BJ (cell line): ENCODE results near the gene RABAC1. TPM values are rescaled to one million over a fixed set of nuclear protein-coding genes. Genes with fewer than 3 reads are reported as not detected.

Source experiments
- CTCF ChIA-PET: fragments of 350-600 bp; formaldehyde crosslinking; extraction: SDS; loops from one replicate; lab custom pipeline; 2021; ENCODE audit warnings: antibody characterized with exemption, inconsistent platforms; lab: Yijun Ruan, JAX
- POLR2A ChIA-PET: fragments of 300-600 bp; sonication (Branson Sonifier 250); formaldehyde crosslinking; extraction: SDS; loops from one replicate; lab custom pipeline; 2021; ENCODE audit warnings: antibody characterized with exemption; lab: Charles Lee
- DNase-seq: peaks from one replicate; pipeline ENCODE4 v3.0.0-alpha.2; 2011; ENCODE audit warnings: low read depth
- H3K27me3 ChIP-seq: 2 replicates; pipeline ENCODE4 v1.6.0; 2011; ENCODE audit warnings: low read length; ENCODE audit not compliant: control insufficient read depth, insufficient read depth
- H3K36me3 ChIP-seq: 2 replicates; pipeline ENCODE4 v1.5.1; 2011; ENCODE audit warnings: low read length; ENCODE audit not compliant: control insufficient read depth, insufficient read depth
- H3K4me3 ChIP-seq: 2 replicates; pipeline ENCODE4 v1.5.1; 2011; ENCODE audit warnings: low read depth, mild to moderate bottlenecking, control low read depth, low read length
- CTCF ChIP-seq: IDR thresholded peaks from 2 replicates; pipeline ENCODE4 v1.5.1; 2011; ENCODE audit warnings: low read depth, mild to moderate bottlenecking, control low read depth, inconsistent platforms, low read length, moderate library complexity; ENCODE audit not compliant: insufficient read depth
- polyA plus RNA-seq: library from polyadenylated mRNA; depleted of rRNA; stranded (reverse); fragments of >200 nt; gene quantifications from 2 replicates; pipeline ENCODE4 v1.2.3, GENCODE V29; 2011

RABAC1 gene
- polyA plus RNA-seq, 1 experiment = 361 TPM

- Histone ChIP-seq H3K4me3 (no peak overlapping the region), H3K27me3 (peaks cover 26% of the 10 kb centered on the region), H3K36me3 (peaks cover 3% of the 10 kb centered on the region)
- TF ChIP-seq CTCF = no peak
- CTCF ChIA-PET = no interaction called here
- DNase-seq = no peak
- POLR2A ChIA-PET = no interaction called here
Observed at GRCh38 chr19:41910240-41910991, 48.7 kb downstream of the RABAC1 start.

GRCh38 chr19:41909706-41910105, 49.4 kb downstream of the RABAC1 start:
- POLR2A ChIA-PET = no interaction called here
- CTCF ChIA-PET = no interaction called here

GRCh38 chr19:41908724-41909464, 50.2 kb downstream of the RABAC1 start:
- no peak for TF ChIP-seq CTCF
- DNase-seq = no peak
- Histone ChIP-seq H3K36me3 (peaks cover 17% of the 10 kb centered on the region), H3K4me3 (no peak overlapping the region), H3K27me3 (peaks cover 19% of the 10 kb centered on the region)
- ChIA-PET POLR2A (no interaction called here), CTCF (interaction anchor here (1.0 to 1.4 kb wide), 2 partner anchors 22 to 25 kb away, joined by 3 to 4 read pairs; no protein-coding TSS in a partner anchor)

More at GRCh38 chr19:41909706-41910105, 49.4 kb downstream of the RABAC1 start:
- peaks cover 23% of the 10 kb centered on the region for H3K27me3 ChIP-seq
- DNase-seq = no peak
- peaks cover 9% of the 10 kb centered on the region for H3K36me3 ChIP-seq
- H3K4me3 ChIP-seq = no peak overlapping the region
- TF ChIP-seq CTCF = no peak

- TF ChIP-seq CTCF = no peak
- H3K36me3 ChIP-seq = peaks cover 22% of the 10 kb centered on the region
- H3K4me3 ChIP-seq = no peak overlapping the region
- ChIA-PET POLR2A (no interaction called here), CTCF (interaction anchor here (1.0 to 1.4 kb wide), 2 partner anchors 21 to 26 kb away, joined by 3 to 4 read pairs; no protein-coding TSS in a partner anchor)
- peaks cover 14% of the 10 kb centered on the region for H3K27me3 ChIP-seq
- no peak for DNase-seq
Observed at GRCh38 chr19:41907994-41908615, 51.0 kb downstream of the RABAC1 start.
